Midbrain (tissue), 1 donor: ENCODE results near the gene MTURN.

ENCODE experiments used
- DNase-seq: peaks from one replicate; lab custom pipeline; 2025; lab: John Stamatoyannopoulos, UW

Gene MTURN

DNA sequence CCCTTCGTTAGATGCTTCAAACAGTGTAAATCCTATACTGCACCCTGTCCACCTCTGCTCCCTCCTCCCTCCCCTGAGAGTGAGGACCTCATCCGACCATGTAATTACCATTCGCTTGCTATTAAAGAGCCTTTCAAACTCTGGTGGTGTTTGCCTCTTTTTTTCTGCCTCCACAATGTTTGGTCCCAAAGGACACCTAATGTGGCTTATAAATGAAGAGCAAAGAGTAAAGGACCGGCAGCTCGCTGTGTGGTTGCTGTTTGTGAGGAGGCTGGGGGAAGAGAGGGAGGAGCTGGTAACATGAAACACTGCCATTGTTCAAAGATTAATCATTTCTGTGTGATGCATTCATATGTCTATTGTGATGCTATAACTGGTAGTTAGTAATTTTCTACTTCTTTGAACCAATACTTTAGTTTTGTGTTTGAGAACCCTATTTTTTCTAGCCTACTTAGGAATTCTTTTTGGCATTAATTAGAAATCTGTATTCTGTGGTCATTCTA lies 27.9 kb downstream of the MTURN start:
- peak; percentile 78 for DNase-seq

DNA sequence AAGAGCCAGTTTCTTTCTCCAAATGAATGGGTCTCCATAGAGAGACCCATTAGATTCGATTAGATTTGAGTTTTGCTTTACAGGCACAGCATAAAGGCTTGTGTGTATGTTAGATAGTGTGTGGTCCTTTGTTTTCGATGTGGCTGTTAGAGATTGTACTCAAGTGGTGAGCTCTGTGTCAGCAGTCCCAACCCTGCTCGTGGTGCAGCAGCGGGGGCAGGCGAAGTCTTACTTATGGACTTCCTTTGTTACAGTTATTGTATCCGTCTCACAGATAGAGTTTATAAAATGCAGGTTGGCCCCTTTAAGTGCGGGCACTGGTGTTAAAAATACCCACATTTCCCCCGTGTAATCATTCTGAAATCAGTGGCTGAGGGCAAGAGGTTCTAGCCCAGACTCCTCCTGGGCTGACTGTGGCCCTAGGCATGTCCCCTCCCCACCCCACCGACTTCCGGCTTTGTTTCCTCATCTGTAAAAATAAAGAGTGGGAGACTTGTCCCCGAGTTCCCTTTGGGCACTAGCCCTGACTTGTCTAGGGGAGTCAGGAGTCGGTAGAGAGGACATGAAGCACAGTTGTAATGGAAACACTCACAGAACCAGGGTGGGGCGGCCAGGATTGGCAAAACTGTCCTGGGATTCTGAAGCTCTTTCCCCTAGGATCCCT lies 28.6 kb downstream of the MTURN start:
- peak; percentile 78 for DNase-seq

DNA sequence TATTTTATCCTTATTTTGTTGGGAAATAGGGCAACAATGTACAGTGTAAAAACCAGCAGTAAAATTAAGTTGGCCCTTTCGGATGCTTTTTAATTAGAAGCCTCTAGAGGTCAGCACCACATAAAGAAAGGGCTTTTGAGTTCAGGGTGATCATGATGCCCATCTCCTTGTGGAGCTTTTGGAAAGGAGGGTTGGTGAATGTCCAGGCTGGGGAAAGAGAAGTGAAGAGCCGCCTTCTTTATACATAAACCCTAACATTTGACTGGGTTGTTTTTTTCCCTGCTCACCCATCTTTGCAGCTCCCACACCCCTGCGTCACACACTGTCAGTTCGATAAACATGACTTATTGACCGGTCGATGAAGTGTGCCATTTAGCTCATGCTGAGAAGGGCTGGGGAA lies 29.8 kb downstream of the MTURN start:
- DNase-seq = peak; percentile 85

DNA sequence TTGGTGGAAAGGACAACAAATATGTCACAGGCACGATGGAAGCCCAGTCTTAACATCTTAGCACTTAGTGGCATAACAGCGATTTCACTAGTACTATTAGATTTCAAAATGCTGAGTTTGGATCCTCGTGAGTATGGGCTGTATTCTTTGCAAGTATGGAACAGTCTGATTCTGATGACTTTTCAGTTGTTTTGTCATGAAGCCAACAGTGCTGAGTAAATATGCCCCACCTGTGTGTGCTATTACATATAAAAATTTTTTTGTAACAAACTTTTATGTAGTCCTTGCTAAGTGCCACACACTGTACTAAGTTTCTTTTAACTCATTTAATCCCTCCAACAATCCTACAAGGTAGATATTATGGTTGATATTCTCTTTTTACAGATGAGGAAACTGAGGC lies 30.8 kb downstream of the MTURN start:
- no peak for DNase-seq

DNA sequence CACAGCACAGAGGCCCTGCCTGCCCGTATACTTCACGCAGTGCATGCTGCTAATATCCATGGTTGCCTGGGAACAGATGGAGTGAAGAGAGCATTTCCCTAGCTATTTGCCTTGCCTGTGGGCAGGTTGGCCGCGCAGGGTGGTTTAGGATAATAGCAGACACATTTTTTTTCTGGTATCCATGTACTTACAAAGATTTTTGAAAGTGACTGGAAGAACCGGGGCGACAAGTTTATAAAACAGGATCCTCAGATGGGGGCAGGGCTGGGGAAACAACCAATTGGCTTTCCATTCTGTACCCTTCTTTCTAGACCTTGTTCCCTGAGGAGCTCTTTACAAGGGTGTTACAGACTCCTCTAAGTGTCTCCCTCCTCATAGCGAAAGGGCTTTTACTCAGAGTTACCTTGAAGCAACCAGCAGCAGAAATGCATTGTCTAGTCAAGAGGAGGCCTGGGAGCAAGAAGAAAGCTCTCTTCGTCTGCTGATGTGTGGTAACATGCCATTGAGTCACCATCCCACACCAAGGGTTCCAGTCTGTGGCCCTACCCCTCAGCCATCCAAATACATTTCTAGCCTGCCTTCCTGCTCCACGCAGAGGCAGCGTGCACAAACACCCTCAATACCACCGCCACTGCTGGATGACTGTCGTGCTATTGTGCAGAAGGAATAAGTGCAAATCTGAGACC lies 31.5 kb downstream of the MTURN start:
- DNase-seq = peak; percentile 12

DNA sequence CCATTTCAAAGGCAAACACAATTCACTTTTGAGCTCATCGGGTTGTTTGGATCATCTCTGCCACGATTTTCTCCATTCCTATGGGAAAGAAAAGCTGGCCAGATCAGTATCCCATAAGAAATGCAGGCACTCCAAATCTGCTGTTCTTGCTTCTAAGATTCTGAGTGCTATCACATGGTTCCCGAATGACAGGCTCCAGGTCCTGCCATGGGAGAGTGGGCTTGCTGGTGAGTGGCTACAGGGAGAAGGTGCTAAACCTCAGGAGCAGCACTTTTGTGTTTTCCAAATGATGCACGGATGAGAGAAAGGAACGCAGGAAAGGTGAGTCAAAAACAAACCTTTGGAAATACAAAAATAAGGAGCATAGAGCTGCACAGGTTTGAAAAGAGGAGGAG lies 32.1 kb downstream of the MTURN start:
- no peak for DNase-seq

DNA sequence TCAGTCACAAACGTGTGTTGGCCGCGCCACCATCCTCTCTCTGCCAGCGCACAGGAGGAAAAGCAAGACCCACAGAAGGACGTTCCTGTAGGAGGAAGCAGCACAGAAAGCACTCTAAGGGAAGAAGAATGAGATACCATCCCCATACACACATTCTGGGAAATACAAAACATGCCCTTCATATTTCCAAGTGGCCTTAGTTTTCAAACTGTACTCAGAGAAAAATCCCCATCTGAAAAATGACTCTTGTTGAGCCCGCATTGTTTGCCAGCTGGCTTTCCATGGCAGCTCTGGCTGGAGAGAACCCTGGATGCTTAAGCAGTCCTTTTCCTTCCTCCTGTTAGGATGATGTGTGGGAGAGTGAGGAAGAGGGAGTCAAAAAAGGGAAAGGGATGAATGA lies 33.1 kb downstream of the MTURN start:
- no peak for DNase-seq

DNA sequence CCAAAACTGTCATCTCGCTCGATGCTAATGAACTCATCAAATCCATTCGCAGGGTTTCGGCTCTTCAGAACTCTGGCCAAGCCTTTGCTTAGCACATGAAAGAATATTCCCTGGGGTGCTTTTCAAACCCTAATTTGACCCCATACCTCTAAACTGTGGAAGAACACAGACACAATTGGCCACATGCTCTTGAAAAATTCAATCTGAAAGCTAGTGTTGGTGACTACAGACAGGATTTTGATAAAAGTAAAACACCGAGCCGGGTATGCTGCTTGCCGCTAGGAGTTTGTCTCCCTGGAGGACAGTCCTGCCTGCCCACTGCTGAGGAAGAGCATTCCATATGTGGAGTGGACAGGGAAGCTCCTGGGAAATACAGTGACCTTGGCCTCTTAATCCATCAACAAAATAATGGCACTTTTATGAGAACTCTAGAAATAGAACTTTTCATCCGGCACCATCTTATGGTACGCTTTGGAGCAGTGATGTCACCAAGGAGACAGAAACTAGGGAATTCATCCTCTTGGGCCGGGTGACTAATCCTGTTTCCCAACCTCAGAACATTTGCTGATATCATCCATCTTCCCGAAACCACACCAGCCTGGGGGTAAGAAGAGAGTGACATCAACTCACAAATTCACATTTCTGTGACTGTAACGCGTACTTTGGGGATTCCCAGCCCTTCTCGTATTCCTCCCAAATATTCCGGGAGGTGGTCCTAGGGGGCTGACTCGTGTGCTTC lies 34.2 kb downstream of the MTURN start:
- DNase-seq = no peak

DNA sequence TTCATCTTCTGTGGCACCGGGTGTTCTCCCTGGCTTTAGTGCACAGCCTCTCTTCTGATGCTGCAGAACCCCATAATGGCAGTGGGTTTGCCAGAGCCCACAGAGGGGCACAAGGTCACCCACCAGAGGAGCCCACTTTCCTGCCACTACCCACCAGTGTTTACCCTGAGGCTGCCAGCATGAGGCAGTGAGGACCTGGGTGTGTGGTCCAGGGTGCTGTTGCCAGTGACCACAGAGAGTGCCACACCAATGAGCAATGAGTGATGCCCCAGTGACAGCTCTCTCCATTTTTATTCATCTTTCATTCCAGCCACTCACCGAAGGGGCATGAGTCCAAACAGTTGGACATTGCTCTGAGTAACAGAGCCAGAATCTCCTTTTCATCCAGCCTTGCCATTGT lies 34.8 kb downstream of the MTURN start:
- no peak for DNase-seq

DNA sequence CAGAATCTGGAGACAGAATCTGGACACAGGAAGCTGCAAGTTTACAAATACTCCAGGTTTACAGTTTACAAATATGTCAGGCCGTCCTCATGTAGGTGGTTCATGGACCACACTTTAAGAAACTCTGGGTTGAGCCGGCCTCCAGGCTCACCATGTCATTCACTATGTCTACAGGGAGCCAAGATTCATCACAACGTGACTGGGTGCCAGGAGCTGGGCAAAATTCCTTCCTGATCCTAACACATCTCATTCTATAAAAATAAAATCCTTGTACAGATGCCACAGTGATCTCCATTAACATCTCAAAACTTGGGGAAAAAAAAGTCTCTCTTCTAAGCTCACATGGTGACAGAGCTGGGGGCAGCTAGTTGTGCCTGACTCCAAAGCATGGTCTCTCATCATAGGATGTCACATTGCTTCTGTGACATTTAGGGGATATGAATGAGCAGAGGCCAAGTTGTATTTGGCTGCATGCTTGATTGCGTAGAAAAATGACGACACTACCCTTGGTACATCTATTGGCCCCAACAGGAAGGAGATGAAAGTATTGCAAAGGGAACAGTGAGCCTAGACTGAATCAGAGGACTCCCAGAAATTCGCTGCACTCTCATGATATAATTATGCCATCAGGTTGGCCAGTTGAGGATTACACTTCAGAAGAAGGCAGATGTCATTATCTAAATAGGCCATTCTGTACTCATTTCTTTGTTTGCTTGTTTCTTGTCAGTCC lies 35.9 kb downstream of the MTURN start:
- no peak for DNase-seq

DNA sequence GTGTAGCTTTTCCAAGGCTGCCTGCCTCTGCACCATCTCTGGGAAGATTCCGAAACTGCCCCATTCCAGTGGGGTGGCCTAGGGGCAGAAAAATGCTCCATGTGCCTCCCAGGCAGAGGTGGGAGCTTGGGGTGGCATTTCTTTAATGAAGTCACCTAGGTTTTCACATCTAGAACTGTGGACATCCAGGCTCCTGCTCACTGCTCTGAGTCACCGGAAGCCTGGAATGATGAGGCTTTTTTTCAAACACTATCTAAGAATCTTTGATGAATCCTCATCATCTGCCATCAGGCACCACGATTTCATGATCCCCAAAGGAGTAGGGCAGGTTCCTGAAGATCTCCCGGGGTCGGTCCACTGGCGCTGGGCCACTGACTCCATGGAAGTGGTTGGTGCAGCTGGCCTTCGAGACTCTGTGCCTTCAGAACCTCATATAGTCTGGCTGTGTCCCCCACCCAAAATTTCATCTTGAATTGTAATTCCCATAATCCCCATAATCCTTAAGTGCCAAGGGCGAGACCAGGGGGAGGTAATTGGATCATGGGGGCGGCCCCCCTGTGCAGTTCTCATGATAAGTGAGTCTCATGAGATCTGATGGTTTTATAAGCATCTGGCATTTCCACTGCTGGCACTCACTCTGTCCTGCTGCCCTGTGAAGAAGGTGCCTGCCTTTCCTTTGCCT lies 37.1 kb downstream of the MTURN start:
- DNase-seq = no peak

DNA sequence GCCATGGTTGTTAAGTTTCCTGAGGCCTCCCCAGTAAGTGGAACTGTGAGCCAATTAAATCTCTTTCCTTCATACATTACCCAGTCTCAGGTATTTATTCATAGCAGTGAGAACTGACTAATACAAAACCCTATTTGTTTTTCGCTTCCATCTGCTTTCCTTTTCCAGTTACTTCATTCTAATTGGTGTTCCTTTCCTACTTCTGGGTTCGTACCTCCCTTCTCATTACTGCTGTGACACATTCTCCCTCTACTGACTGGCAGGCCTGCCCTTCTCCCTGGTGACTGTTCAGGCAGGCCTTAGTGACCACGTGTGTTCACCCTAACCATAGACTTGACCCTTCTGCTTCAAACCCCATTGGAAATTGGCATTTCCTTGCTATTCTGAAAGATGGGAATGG lies 37.7 kb downstream of the MTURN start:
- no peak for DNase-seq

DNA sequence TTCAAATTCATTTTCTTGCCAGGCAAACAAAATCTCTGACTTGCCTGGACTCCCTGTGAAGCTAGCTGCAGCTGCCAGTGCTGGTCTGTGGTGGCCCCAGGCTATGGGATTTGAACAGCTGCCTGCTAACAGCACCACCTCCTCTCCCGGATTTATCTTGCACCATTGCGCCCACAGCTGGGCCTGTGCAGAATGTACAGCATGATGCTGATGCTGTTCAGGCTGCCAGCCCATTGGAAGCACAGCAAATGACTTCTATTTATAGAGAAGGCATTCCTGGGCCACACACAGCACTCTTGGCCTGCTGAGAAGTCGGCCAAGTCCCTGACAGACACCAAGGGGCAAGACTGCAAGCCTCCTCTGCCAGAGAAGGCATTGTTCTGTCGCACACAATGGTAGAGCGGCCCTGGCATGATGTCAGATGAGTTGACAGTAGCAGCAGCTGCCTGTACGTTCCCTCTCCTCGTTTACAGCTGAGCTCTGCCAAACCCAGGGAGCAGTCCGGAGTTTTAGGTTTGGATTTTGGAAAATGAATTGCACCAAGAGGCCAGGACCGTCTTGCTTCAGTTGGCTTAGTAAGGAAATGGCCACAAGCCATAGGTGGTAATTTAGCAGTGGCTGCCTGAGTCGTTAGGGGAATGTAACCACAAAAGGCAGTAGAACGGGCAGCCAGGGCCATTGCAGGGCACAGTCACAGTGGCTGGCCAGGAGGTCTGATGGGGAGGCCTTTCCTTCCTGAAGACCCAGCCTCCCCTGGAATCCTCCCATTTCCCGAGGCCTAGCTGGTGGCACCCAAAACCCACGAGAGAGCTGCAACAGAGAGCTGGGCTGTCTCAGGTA lies 38.5 kb downstream of the MTURN start:
- DNase-seq = peak; percentile 89

DNA sequence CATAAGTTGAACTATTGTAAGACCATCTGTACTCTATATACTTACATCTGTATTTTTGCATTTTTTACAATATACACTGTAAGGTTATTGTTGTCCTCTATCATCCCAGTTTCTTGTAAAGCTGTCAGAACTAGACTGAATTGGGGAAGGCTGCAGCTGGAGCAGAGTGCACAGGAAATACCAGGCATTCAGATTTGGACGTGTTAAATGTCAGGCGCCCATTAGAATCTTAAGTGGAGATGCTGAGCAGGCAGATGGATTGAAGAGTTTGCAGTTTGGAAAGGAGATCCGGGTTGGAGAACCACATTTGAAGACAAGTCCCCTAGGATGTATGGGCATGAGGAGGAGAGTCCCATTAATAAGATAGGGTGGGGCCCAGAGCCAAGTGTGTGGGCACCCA lies 40.4 kb downstream of the MTURN start:
- no peak for DNase-seq

DNA sequence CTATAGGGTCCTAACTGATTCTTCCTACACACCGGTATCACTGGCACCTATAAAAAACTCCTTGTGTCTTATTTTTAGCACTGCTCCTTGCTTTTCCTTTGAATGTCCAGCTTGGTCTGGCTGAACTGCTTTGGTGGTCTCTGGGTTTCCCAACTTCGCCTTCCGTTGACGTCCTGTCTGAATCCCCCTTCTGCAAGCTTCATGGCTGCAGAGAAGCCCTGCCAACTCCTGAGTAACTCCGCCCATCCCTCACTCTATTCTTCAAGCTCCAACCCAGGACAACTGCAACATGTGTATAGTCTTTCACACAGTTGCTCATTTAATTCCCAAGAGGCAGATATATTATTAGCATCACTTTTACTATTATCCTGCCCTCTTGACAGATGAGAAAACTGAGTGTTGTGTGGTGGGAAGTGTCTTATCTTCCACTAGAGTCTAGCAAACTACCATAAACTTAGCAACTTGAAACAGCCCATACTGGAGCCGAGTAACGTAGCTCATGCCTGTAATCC lies 40.9 kb downstream of the MTURN start:
- no peak for DNase-seq

DNA sequence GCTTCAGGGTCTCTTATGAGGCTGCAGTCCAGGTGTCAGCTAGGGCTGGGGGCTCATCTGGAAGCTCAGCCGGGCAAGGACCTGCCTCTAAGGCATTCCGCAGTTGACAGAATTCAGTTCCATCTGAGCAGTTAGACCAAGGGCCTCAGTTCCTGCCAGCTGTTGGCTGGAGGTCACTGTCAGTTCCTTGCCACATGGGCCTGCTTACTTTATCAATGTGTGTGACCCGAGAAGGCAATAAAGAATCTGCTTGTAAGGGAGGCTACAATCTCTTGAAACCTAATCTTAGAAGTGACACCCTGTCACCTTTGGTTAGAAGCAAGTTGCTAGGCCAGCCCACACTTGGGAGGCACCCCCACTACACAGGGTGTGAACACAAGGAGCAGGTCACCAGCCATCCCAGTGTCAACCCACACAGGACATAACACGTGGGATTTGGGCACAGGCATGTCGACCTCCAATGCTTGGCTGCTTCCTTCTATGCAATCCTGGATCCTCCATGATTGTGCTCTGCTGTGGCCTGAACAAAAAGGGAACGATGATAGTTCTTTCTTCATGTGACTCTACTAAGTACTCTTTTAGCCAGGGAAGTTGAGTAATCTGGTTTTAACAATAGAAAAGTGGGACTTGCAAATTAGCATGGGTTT lies 41.8 kb downstream of the MTURN start:
- DNase-seq = no peak

DNA sequence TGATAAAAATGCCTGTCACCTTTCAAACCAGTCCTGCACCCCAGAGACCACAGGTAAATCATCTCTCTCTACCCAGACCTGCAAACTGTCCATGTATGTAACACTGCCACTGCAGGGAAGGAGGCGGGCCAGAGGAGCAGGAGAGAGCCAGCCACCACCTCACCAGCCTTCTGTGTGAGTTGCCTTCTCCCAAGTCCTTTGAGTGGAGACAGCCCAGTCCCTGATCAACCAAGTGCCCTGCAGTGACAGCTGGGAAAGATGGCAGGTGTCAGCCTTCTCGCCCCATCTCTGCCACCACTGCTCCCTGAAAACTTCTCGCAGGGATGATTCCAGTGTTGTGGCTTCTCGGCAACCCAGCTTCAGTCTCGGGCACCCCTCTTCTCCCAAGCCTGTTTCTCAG lies 42.4 kb downstream of the MTURN start:
- DNase-seq = no peak

DNA sequence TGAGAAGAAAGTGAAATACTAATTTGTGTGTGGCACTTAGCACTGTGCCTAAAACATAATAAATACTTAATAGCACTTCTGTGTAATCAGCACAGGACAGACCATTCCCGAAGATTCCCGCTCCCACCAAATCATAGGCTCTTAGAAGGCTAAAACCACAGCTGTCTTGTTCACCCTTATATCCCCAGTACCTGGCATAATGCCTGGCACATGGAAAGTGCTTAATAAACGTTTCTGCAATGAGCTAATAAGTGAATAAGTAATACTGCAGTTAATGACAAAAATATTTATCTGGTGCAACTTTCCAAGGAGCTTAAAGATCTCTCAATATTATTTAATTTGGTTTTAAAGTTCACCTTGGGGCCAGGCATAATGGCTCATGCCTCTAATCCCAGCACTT lies 43.2 kb downstream of the MTURN start:
- DNase-seq = no peak

DNA sequence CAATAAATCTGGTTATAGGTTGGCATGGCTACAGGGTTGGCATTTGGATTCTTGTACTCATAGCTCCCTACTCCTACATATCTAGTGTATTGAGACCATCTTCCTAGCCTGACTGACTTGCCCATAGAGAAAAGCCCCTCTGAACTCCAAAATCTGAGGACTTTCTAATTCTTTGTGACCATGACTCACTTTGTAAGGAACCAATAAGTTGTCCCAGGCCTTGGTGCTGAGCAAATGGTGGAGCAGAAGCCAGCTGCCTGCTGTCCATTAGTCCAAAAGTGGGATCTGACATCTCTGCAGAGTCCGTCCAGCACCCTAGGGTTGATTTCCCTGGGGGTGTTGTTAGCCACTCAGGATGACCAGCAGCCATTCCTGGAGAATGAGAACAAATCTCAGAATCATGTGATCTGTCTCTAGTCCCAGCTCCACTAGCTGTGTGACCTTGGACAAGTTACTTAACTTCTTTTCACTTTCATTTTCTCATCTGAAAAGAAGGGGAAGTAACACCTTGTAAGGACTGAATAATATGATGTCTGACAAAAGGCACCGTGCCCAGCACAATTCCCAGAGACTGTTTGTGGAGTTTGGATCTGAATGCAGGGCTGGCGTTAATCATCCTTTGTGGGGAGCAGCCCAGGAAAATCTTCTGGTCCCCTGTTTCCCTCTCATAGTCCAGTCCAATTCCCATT lies 44.1 kb downstream of the MTURN start:
- no peak for DNase-seq

DNA sequence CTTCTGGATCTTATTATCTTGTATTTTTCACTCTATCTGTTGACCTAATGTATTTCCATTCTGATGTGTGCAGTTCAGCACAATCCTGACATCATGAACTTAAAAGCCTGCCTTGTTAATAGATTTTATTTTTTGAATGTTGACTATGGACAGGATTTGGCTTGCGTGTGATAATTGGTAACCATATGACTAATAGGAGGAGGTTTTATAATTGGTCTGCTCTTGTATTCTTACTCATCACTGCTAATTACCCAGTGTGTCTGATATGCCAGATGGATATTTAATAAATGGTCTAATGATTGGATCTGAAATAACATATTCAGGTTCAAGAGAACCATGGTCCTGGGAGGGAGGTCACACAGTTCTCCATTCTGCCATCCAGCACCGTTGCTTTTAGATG lies 45.9 kb downstream of the MTURN start:
- no peak for DNase-seq
